ENCODE data around the gene BBS9. TPM values are rescaled to one million over a fixed set of nuclear protein-coding genes. Genes with fewer than 3 reads are reported as not detected.

BBS9 gene
- total and polyA plus RNA-seq, 7 donors = 2.4 to 36.6 (median 30.5) TPM

- WGBS, 2 donors = 64 to 85% methylated on average over 3 of the region's 3 CpGs
- H3K4me1 ChIP-seq = no peaks in the 10 kb centered on the region
- TF ChIP-seq EP300 (IDR thresholded peaks at IDR 0.05) (no peak), POLR2AphosphoS5 (IDR thresholded peaks at IDR 0.05) (no peak)
- no peak overlapping the region for H3K4me3 ChIP-seq
- DNase-seq = no peak
- H3K36me3 ChIP-seq = no peaks in the 10 kb centered on the region
- H3K9me3 ChIP-seq = no peaks in the 10 kb centered on the region
- H3K27me3 ChIP-seq = no peaks in the 10 kb centered on the region
- intact Hi-C loops (cut with DNase I) = no loop called here
- no peak overlapping the region for H3K27ac ChIP-seq
Measured at GRCh38 chr7:33636359-33636758, 507.0 kb downstream of the BBS9 start.

GRCh38 chr7:33639552-33640197 lies 510.3 kb downstream of the BBS9 start:
- no peaks in the 10 kb centered on the region for H3K36me3 ChIP-seq
- H3K27ac ChIP-seq = no peak overlapping the region
- H3K4me1 ChIP-seq = peaks cover 0 to 6% (median 0%) of the 10 kb centered on the region in 4 donors
- intact Hi-C loops (cut with DNase I) = no loop called here
- TF ChIP-seq POLR2A (IDR thresholded peaks at IDR 0.05) = no peak
- peak in 1 of 4 donors; percentile 22 for TF ChIP-seq POLR2AphosphoS5 (IDR thresholded peaks at IDR 0.05)
- no peaks in the 10 kb centered on the region for H3K27me3 ChIP-seq
- WGBS, 2 donors = 87 to 95% methylated on average over 10 of the region's 10 CpGs
- no peak for DNase-seq
- no peak overlapping the region for H3K4me3 ChIP-seq
- H3K9me3 ChIP-seq = no peaks in the 10 kb centered on the region

GRCh38 chr7:33640741-33641140 lies 511.4 kb downstream of the BBS9 start:
- Histone ChIP-seq H3K4me1 (peaks cover 0 to 13% (median 2%) of the 10 kb centered on the region in 4 donors), H3K36me3 (no peaks in the 10 kb centered on the region), H3K9me3 (no peaks in the 10 kb centered on the region), H3K27ac (no peak overlapping the region), H3K27me3 (no peaks in the 10 kb centered on the region), H3K4me3 (no peak overlapping the region)
- no peak for TF ChIP-seq POLR2AphosphoS5 (IDR thresholded peaks at IDR 0.05)
- TF ChIP-seq CTCF (IDR thresholded peaks at IDR 0.05) = no peak
- TF ChIP-seq POLR2A (IDR thresholded peaks at IDR 0.05) = no peak
- no peak for TF ChIP-seq EP300 (IDR thresholded peaks at IDR 0.05)
- DNase-seq = no peak
- WGBS, 2 donors = 91 to 92% methylated on average over 3 of the region's 3 CpGs
- intact Hi-C loops (cut with DNase I) = no loop called here

- DNase-seq = no peak
- WGBS, 2 donors = 10 to 57% methylated on average over 1 of the region's 1 CpG
- H3K4me1 ChIP-seq = peaks cover 0 to 29% (median 9%) of the 10 kb centered on the region in 4 donors
- no peaks in the 10 kb centered on the region for H3K9me3 ChIP-seq
- H3K27ac ChIP-seq = no peak overlapping the region
- H3K27me3 ChIP-seq = no peaks in the 10 kb centered on the region
- H3K4me3 ChIP-seq = no peak overlapping the region
- H3K36me3 ChIP-seq = no peaks in the 10 kb centered on the region
- TF ChIP-seq CTCF (IDR thresholded peaks at IDR 0.05) (no peak), POLR2AphosphoS5 (IDR thresholded peaks at IDR 0.05) (no peak), POLR2A (IDR thresholded peaks at IDR 0.05) (no peak), EP300 (IDR thresholded peaks at IDR 0.05) (no peak)
- intact Hi-C loops (cut with DNase I) = no loop called here
Measured at GRCh38 chr7:33642312-33642711, 512.9 kb downstream of the BBS9 start.

- 80 to 83% methylated on average over 2 of the region's 2 CpGs for WGBS, 2 donors
- no peak overlapping the region for H3K27ac ChIP-seq
Measured at GRCh38 chr7:33643530-33643929, 514.2 kb downstream of the BBS9 start.

More at GRCh38 chr7:33643530-33643929, 514.2 kb downstream of the BBS9 start:
- TF ChIP-seq POLR2A (IDR thresholded peaks at IDR 0.05) = no peak
- TF ChIP-seq CTCF (IDR thresholded peaks at IDR 0.05) = no peak
- TF ChIP-seq EP300 (IDR thresholded peaks at IDR 0.05) = no peak
- TF ChIP-seq POLR2AphosphoS5 (IDR thresholded peaks at IDR 0.05) = no peak
- H3K4me1 ChIP-seq = peaks cover 0 to 30% (median 9%) of the 10 kb centered on the region in 4 donors
- no peak for DNase-seq
- no peaks in the 10 kb centered on the region for H3K9me3 ChIP-seq
- no peak overlapping the region for H3K4me3 ChIP-seq
- intact Hi-C loops (cut with DNase I) = no loop called here
- no peaks in the 10 kb centered on the region for H3K27me3 ChIP-seq
- H3K36me3 ChIP-seq = no peaks in the 10 kb centered on the region
